Hepatocyte (in vitro differentiated cells): ENCODE measurements around the gene LMF2.

Source experiments
- CTCF ChIP-seq: fragments of 200-600 bp; sonication (generic); IDR thresholded peaks from 2 replicates; pipeline ENCODE4 v1.5.1; 2016; ENCODE audit warnings: antibody characterized with exemption, mild to moderate bottlenecking; ENCODE audit not compliant: poor library complexity
- EZH2 ChIP-seq: fragments of 200-600 bp; sonication (generic); IDR thresholded peaks from 2 replicates; pipeline ENCODE4 v1.6.1; 2016; ENCODE audit warnings: antibody characterized with exemption, mild to moderate bottlenecking, borderline replicate concordance

GRCh38 chr22:50535113-50535512 lies 27.6 kb upstream of the LMF2 start:
- TF ChIP-seq CTCF (no peak), EZH2 (no peak)
